NCI-H2196 treated with DMSO at 0.1 percent for 48 hours (cell line): Measurements from ENCODE around the gene TRIP11.
A peak's percentile ranks its signal among the peaks of the same experiment; 100 is the strongest.
"Not testable (repeated sequence)": the region's sequence is repeated elsewhere in the genome, so short reads cannot be mapped to it uniquely, and the experiment has no call there.

Experiments
- DNase-seq: peaks from one replicate; lab custom pipeline; 2025; ENCODE audit not compliant: unreplicated experiment; lab: John Stamatoyannopoulos, UW

TRIP11 gene

DNA sequence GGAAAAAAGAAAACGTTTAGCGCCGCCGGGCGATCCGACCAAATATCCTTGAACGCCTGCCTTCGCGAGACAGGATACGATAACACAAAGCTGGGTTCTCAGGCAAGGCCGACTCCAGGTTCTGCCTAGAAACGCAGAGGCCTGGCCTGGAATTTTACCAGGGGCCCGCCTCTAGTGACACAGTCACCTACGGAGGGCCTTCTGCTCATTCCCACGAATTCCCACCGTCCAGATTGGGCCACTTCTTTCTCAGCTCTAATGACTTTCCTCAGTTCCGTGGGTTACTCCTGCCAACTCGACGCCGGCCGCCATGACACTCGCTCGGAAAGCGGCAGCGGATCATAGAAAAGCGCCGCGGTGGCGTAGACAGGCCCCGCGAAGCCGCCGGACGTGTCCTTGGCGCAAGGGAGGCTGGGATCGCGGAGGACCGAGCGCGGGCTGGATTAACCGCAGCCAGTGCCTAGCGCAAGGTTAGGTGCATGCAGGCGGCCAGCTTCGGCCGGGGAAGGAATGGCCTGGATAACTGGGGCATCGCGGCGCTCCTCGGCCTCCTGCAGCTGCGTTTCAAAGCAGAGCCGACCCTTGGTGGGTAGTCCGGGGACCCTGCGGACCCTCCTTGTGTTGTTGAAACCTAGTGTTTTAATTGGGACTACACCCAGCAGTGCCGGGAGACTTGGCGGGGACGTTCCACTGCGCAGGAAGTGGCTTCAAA lies at the start of gene TRIP11:
Gene TRIP11, minus strand, starts transcription at position 341 of the 712 bp plus-strand sequence. CDS start 374 bp downstream, outside the sequence.
- peak; percentile 39 for DNase-seq

DNA sequence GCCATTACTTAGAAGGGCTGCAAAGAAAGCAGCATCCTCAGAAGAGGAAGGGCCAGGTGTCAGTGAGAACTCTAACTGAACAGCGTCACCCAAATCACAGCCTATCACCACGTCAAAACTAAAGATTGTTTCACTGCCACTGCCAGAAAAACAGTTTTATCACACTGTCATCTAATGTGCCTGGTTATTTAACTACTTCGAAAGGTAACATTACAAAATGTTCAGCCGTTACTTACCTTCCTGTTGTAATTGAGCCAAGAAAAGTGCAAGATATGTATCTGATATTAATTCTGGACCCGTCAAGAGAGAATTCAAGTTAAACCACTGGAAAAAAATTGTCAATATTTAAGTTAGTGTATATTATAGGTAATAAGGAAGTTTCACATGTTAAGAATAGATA lies 48.6 kb upstream of the TRIP11 start:
- no peak for DNase-seq

DNA sequence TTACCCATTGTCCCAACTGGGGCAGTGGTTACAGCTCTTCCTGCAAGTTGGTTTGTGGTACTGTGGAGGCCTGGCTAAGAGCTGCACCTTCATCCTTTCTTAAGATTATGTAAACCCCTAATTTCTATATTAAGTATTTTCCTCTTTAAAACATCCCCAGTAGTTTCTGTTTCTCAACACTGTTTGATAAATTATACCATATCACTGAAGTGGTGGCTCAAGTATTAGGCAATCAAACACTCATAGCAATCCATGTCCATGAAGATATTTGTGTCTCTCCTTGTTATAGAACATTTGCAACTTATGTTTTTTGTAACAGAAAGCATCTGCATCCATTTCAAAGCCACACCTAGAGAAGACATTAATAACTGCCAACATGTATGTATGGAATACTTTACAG lies 34.7 kb upstream of the TRIP11 start:
- DNase-seq = no peak

DNA sequence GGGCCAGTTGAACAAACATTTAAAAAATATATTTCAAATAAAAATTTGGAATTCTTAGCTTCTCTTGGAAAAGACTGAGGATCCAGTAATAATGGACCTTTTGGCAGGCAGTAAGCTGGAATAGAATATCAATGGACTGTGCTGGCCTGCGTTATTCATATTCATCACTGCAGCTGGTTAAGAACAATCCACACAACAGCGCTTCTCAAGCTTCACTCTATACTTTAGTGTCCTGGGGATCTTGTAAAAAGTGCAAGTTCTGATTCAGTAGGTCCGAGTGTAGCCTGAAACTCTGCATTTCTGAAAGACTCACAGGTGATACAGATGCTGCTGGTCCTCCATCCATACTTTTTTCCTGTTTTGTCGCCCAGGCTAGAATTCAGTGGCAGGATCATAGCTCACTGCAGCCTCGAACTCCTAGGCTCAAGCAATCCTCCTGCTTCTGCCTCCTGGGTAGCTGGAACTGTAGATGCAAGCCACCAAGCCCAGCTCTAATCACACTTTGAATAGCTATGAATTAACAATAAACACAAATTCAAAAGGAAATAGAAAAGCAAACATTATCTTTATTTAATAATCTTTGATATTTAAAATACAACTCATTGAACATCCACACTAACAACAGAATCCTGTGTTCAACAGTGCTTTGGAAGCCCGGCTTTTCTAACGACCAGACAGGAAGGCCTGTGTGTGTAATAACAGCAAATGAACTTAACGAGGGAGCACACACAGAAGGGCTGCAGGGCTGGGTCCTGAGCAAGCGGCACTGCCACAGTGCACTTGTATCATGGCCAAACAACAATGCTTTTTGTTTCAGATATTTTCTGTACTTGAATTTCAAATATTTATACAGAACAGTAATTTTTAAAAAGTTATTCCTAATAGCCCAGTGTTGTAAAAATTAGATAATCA lies 18.4 kb upstream of the TRIP11 start:
- no peak for DNase-seq

DNA sequence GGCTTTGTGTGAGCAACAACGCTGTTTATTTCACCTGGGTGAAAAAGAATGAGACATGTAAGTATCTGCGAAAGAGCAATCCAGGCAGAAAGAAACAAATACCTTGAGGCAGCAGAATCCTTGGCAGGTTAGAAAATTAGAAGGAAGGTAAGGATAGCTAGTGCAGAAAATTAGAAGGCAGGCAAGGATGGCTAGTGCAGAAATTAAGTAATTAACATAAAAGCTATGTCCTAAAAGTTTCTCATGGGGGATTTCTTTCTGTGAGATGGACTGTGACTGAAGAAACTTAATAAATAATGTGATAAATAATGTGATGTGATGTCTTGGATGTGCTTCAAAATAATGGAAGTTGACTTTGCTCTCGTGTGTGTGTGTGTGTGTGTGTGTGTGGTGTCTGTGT lies 9.9 kb upstream of the TRIP11 start:
- no peak for DNase-seq

DNA sequence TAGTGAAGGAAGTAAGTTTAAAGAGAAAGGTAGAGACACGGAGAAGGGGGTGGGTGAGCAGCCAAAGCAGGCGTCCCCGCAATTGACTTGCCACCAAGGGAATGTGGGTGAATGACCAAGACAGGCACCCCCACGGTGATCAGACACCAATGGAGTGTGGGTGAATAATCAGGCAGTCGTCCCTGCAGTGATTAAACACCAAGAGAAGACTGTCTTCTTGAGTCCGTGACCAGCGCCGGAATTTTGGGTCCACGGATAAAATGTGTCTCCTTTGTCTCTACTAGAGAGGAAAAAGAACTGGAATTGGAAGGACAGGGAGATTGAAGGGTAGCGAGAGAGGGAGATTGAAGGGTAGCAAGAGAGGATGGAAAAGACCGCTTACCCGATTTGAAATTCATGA lies 9.4 kb upstream of the TRIP11 start:
- DNase-seq = not testable (repeated sequence)

DNA sequence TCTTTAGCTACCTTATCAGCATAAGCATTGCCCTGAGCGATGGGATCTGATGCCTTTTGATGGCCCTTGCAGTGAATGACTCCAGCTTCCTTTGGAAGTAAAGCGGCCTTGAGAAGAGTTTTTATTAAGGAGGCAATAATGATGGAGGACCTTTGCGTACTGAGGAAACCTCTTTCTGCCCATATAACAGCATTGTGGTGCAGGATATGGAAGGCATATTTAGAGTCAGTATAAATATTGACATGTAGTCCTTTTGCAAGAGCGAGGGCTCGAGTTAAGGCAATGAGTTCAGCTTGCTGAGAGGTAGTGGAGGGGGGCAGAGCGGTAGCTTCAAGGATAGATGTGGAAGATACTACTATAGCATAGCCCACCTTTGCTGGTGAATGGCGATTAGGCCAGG lies 6.0 kb upstream of the TRIP11 start:
- not testable (repeated sequence) for DNase-seq

DNA sequence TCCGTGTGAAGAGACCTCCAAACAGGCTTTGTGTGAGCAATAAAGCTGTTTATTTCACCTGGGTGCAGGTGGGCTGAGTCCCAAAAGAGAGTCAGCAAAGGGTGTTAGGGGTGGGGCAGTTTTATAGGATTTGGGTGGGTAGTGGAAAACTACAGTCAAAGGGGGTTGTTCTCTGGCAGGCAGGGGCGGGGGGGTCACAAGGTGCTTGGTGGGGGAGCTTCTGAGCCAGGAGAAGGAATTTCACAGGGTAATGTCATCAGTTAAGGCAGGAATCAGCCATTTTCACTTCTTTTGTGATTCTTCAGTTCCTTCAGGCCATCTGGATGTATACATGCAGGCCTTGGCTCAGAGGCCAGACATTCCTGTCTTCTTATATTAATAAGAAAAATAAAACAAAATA lies 1.9 kb upstream of the TRIP11 start:
- DNase-seq = not testable (repeated sequence)

DNA sequence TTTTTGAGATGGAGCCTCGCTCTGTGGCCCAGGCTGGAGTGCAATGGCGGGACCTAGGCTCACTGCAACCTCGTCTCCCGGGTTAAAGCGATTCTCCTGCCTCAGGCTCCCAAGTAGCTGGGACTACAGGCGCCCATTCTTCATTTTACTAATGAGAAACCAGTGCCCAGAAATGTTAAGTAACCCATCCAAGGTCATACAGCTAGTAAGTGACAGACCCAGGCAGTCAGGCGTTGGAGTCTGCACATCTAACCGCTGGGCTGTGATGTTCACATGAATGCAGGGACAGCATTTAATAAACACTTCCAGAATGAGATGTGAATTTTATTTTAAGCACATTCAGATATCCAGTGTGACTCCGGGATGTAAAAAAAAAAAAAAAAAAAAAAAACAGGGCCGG lies 1.3 kb upstream of the TRIP11 start:
- DNase-seq = no peak

DNA sequence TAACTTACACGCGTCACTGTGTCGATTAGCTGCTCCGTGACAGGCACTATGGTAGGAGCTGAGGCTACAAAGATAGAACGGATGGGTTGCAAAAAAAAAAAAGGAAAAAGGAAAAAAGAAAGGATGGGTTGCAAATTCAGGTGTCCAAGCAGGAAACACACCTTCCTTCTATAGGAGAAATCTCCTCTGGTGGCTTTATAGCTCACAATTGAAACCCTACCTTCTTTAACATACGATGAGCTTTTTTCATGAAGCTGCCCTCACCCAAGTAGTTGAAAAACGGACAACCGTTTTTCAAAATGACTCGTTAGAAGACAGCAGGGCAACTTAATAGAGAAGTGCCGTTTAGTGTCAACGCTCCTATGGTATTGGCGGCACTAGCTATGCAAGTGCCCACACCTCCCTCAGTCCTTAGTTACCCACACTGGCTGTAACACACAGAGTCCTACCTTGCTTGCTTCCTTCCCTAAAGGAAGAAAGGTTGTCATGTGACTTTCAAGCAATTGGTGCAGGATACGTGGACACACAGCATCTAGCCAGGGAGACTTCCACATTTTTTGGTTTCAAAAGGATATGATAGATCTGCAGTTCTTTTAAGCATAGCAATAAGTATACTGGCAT lies 682 bp upstream of the TRIP11 start:
- DNase-seq = no peak

DNA sequence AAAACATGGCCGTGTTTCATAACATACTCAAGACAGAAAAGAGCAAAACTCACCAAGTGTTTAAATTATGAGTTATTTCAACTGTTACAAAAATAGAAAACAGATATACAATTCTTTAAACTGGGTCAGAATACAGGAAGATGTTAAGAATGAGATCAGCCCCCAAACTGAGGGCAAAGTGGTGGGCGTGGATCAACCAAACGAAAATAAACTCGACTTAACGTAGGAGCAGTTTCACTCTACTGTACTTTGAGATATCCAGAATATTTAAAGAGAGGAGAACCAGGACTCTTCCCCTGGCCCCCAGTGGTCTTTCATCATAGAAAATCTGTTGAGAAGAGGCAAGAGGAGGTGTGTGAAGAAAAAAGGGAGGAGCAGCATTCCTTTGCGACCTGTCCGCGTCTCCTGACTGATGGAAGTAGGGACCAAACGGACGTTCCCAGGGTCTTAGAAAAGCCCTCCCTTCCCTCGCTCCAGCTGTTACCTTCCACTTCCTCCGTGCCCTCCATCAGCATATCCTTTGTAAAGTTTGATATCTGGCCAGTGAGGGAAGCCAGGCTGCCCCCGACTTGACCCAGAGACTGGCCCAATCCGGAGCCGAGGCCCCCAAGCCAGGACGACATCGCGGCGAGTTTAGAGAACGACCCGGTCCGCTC lies 668 bp downstream of the TRIP11 start:
- DNase-seq = peak; percentile 4

DNA sequence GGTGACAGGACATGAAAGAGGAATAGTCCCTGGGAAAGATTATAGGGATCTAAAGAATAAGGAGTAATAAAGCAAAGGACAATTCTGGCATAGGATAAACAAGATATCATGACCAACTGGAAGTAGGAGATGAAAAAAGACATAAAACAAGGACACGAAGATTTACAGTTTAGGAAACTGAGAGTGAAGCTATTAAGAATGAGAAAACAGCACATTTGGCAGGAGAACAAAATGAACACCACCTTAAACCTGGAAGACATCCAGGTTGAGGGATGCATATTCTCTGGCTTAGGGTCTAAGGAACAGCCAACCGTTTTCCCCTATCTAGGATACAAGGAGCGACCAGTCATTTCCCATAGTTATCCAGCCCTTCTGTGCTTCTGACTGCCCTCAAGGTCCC lies 1.9 kb downstream of the TRIP11 start:
- no peak for DNase-seq

DNA sequence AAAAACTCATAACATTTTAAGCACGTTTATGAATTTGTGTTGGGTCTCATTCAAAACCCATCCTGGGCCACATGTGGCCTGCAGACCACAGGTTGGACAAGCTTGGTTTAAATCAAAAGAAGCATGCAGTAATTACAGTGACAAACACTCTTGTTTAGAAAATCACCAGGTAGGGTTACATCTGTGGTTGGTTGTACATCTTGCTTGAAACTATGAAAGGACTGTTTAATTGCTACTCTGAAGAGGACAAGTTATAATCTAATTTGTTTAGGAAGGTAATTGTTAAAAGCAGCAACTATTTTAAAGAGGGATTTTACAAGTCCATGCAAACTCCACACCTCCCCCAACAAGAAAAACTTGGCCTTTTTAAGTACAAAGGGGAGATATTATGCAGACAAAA lies 4.0 kb downstream of the TRIP11 start:
- DNase-seq = no peak

DNA sequence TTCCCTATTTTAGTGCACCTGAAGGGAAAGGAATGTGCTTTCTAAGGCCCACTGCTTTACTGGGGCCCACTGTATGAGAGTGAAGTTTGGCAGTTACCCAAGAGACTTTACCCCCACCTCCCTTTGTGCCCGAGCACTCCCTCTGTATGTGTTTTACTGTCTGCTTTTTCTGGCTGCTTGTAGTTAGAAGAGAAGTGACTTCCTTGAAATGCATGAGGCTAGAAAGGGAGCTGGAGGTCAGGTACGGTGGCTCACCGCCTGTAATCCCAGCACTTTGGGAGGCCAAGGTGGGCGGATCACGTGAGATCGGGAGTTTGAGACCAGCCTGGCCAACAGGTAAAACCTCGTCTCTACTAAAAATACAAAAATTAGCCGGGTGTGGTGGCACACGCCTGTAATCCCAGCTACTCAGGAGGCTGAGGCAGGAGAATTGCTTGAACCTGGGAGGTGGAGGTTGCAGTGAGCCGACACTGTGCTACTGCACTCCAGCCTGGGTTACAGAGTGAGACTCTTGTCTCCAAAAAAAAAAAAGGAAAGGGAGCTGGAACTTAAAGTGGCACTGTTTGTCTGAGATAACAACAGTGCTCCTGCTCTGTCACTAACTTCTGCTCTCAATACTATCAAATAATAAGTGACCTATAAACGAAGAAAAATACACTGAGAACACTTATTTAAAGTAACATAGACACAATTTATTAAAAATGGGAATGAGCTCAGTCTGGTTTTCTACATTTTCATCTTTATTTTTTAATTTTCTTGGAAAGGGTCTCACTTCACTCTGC lies 5.8 kb downstream of the TRIP11 start:
- DNase-seq = no peak

DNA sequence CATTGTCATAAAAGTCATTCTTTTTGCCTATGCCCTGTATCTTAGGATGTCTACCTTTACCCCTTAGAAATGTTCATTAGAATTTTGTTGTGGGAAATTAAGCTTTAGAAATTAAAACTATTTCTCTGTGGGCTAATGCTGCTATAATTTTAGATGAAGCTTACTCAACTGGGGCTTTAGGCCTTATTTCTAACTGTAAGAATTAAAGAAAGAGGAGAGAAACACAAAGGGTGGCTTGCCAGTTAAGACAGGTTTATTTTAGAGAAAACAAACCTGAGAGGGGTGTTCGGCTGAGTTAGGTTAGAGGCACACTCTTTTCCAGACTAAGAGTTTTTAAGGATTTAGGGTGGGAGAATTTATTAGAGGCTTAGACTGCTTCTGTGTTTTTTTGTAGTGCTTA lies 6.4 kb downstream of the TRIP11 start:
- no peak for DNase-seq

DNA sequence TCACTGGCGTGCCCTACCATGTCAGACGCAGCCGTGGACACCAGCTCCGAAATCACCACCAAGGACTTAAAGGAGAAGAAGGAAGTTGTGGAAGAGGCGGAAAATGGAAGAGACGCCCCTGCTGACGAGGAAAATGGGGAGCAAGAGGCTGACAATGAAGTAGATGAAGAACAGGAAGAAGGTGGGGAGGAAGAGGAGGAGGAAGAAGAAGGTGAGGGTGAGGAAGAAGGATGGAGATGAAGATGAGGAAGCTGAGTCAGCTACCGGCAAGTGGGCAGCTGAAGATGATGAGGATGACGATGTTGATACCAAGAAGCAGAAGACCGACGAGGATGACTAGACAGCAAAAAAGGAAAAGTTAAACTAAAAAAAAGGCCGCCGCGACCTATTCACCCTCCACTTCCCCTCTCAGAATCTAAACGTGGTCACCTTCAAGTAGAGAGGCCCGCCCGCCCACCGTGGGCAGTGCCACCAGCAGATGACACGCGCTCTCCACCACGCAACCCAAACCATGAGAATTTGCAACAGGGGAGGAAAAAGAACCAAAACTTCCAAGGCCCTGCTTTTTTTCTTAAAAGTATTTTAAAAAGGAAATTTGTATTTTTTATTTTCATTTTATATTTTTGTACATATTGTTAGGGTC lies 13.2 kb downstream of the TRIP11 start:
- no peak for DNase-seq

DNA sequence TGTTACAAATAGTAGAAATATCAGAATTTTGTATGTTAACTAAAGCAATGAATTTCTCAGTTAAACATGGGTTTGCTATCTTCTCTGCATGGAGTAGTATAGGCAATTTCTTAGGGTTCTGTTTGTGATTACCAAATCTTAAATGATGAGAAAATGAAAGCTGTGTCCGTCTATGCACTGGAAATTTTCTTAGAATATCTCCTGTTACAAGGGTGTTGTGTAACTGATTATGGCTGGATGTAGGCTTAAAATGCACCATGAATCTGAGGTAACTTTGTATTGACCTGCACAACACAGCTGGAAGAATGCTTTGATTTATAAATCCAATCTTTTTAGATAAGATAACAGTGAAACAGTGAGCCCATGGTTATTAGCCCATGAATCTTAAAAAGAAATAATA lies 17.8 kb downstream of the TRIP11 start:
- DNase-seq = no peak

DNA sequence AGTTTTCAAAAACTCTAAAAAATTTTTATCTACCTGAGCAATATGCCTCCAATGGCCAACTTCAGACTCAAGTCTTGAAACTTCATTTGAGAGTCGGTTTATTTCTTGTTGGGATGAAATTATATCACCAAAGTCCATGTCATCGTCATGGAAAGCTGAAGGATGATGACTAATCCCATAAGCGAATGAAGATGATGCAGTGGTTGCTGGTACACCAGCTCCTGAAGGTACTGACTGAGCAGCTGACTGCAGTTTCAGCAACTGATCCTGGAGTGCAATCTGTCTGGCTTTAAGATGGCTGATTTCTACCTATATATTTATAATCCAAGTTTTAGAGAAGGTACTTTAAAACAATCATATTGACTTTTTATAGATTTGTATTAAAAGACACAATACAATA lies 18.3 kb downstream of the TRIP11 start:
- DNase-seq = no peak

DNA sequence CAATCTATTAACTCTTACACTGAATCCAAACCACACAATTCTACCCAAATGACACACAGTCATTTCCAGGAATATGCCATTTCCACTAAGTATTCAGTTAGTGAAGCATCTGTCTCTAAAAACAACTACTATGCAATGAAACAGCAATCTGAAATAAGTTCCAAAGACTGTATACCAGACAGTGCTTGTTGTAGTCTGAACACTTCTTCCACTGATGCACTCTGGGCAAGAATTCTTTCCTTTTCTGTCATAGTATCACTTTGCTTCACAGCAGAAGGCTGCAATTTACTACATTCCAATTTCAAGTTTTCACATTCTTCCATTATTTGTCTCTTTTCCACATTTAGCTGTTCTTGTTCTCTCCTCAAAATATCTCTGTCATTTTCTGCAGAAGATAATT lies 25.8 kb downstream of the TRIP11 start:
- DNase-seq = no peak

DNA sequence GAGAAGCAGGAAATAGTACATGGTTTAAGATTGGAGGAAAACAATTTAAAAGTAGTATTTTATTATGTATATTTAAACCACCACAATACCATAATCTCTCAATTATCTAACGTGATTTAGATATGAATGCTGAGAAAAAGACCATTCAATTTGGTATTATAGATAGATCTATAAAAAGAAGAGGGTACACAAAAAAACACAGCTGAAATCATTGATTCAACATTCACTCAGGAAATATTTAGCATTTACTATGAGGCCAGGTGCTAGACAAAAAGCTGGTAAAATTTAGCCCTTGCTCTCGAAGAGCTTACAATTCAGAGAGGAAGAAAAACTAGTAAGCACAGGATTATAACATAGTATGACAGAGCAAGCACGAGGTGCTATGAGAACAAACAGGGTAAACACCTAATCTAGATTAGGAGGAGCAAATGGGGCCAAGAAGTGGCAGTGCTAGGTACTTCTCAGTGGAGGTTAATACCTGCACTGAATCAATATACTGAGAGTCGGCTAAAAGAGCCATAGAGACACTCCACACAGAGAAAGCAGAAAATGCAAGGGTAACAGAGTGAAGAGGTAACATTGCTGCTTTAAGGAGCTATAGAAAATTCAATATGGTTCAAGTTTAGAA lies 27.6 kb downstream of the TRIP11 start:
- DNase-seq = no peak
